PC-3 (cell line): ENCODE data around the gene RHBDL2.

Experiments used
- CTCF ChIP-seq: fragments of 300-600 bp; sonication (generic); conservative IDR thresholded peaks from 2 replicates; pipeline ENCODE4 v1.5.1; 2017; ENCODE audit warnings: antibody characterized with exemption, low read depth, mild to moderate bottlenecking, low read length
- EZH2 ChIP-seq: fragments of 300-600 bp; sonication (generic); IDR thresholded peaks from one replicate; pipeline ENCODE4 v1.6.1; 2017; ENCODE audit warnings: antibody characterized with exemption, mild to moderate bottlenecking, low read length; ENCODE audit not compliant: unreplicated experiment
- EZH2phosphoT487 ChIP-seq: fragments of 300-600 bp; sonication (generic); IDR thresholded peaks from 2 replicates; pipeline ENCODE4 v1.6.1; 2018; ENCODE audit warnings: mild to moderate bottlenecking, antibody characterized with exemption, low read length, borderline replicate concordance

- TF ChIP-seq EZH2phosphoT487 = no peak
- no peak for TF ChIP-seq CTCF
- no peak for TF ChIP-seq EZH2
These were observed 9.1 kb downstream of the RHBDL2 start for GRCh38 chr1:38932571-38932970.
